ENCODE measurements around the gene ATP6V0B. TPM values are rescaled to one million over a fixed set of nuclear protein-coding genes. Genes with fewer than 3 reads are reported as not detected.

ATP6V0B gene
- 90.7 and 94.1 TPM in 2 replicates for total RNA-seq

DNA sequence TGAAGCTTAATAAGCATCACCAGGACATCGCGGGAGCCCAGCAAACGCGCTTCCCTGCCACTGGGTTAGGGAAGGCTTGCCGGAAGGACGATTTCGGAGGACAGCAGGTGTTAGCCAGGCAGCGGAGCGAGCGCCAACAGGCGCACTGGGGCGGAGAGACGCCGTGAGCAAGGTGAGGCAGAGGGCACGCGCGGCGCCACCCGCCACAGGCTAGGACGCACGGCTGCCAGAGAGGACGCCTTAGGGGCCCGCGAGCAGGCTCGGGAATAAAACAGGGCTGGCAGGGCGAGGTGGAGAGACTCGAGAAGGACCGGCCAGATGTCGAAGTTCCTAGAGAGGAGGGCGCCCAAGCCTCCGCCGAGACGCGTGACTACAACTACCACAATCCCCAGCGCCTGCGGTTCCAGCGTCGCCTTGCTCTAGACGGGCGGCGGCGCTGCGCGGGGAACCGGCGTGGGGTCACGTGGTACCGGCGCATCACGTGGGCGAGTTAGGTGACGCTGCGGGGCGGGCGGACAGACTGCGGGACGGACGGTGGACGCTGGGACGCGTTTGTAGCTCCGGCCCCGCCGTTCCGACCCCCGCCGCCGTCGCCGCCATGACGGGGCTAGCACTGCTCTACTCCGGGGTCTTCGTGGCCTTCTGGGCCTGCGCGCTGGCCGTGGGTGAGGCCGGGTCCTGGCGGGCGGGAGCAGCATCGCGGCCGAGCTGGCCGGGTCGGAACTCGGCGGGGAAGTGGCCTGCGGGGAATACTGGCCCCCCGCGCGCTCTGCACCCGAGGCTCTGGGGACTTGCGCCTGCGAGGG lies at the start of gene ATP6V0B:
Gene ATP6V0B (plus strand): TSS at position 518 of the 806 bp plus-strand sequence. CDS start 81 bp downstream, at position 599.

GRCh38 chr1:43933386-43934100 lies 41.2 kb upstream of the ATP6V0B start, which contains the start of gene ARTN:
TSS of gene ARTN (plus strand) at chr1:43933801. CDS start at chr1:43935657, 1,856 bp downstream.

GRCh38 chr1:43946236-43947060 lies 28.3 kb upstream of the ATP6V0B start, which contains the start of gene IPO13:
TSS of gene IPO13 (plus strand) at chr1:43946950. CDS start at chr1:43947601, 651 bp downstream.

DNA sequence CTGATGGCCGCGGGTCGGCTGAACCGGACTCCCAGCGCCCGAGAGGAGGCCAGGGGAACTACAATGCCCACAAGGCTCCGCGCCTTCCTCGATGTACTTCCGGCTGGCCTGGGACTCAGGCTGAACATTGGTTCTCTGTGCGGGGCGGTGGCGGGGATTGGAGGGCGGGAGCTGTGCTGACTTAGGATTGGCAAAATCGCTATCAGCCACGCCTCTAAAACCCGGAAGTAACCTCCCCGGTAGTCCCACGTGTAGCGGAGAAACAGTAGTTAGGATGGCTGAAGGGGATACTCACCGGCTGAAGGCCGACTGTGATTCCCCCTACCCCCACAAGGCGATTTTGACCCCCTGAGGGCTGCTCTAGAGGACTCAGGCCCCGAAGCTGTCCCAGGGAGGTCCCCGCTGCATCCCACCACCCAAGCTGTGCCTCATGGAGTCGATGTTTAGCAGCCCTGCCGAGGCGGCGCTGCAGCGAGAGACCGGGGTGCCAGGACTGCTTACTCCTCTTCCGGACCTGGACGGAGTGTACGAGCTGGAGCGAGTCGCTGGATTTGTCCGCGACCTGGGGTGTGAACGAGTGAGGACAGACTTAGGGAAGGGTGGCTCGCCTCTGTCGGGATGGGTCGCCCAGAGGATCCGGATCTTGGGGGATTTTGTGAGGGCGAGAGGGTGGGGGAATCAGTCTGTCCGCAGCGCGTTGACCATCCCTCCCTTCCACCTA lies 4.9 kb upstream of the ATP6V0B start, which contains the start of gene DPH2:
Gene DPH2 (plus strand): TSS at position 265 of the 721 bp plus-strand sequence. CDS start 166 bp downstream, at position 431.

DNA sequence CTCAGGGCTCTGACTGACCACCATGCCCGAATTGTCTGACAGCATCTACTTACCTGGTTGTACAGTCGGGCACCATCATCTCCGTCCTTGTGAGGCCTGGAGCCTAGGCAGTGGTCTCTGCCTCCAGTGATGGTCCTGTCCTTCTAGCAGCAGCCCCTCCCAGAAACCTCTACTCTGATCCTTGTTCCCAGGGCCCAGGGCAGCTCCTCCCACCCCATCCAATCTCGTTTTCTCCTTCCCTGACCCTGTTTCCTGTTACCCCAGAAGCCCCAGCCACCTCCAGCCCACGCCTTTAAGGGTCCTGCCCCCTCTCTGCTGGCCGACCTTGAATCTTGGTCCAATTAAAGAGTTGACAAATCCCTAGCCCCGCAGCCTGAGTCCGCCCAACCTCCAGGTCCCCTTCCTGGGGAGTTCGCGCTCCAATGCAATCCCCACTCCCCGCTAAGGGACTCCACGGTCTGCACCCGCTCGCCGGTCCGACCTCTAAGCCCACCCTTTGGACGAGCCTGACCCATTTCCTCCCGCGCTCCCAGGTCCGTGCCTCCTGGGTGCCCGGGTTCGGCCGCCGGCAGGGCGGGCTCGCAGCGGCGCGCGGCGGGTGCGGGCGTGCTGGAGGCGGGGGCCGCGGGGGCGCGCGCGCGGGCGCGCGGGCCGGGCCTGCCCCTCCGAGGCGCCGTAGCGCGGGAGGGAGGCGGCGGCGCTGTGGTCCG lies 3.9 kb downstream of the ATP6V0B start, which contains the start of gene B4GALT2:
Gene B4GALT2 (plus strand): TSS at position 660 of the 710 bp plus-strand sequence. CDS start 1,951 bp downstream, outside the sequence.

DNA sequence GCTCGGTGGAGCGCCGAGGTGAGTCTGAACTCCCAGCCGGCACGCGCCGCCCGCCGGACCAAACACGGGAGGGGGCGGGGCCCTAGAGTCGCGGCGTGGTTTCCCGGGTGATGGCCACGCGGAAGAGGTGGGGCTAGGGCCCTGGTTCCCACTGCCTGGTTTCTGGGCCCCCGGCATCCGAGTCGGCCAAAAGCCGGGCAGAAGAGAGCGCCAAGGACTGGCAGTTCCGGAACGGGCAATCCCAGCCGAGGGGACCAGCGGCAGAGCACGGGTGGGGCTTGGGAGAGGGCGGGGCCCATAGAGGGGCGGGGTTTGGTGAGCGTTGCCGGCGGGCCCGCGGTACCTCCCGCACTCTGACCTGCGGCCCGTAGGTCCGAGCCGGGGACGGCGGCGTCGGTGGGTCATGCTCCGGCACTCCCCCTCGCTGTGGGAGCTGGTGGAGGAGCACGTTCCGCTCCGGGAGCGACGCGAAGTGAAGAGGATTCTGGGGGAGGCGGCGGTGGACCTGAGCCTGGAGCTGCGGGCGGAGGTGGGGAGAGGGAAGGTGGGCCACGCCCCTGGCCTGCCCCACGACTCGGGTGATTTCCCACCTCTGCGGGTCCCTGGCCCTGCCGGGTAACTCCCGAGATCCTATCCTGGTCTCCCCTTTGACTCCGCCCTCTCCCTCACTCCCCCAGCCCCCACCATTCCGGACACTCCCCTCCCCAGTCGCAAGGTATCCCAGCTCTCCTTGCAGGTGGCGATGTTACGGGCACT lies 16.9 kb downstream of the ATP6V0B start, which contains the start of gene CCDC24:
Gene CCDC24 (plus strand): TSS at position 124 of the 756 bp plus-strand sequence. CDS start 280 bp downstream, at position 404.

Other genes starting within 250 kb of the ATP6V0B start
- gene ARTN, start 41.2 kb upstream of the ATP6V0B start, total RNA-seq, result 0.13 TPM in 1 of 2 replicates, not detected in the other
- gene IPO13, start 28.0 kb upstream of the ATP6V0B start, total RNA-seq, result 6.6 and 14.7 TPM in 2 replicates
- gene DPH2, start 5.0 kb upstream of the ATP6V0B start, total RNA-seq, result 13.8 and 23.9 TPM in 2 replicates
- 42.6 and 49.8 TPM in 2 replicates for gene B4GALT2, start 4.2 kb downstream of the ATP6V0B start, total RNA-seq
- 1.5 and 2.4 TPM in 2 replicates for gene CCDC24, start 16.6 kb downstream of the ATP6V0B start, total RNA-seq
- gene SLC6A9, start 56.5 kb downstream of the ATP6V0B start, total RNA-seq, result 0.16 and 0.63 TPM in 2 replicates
- not detected in 2 replicates for gene KLF17, start 143.9 kb downstream of the ATP6V0B start, total RNA-seq
- not detected in 2 replicates for gene KLF18, start 166.7 kb downstream of the ATP6V0B start, total RNA-seq
- gene DMAP1, start 238.5 kb downstream of the ATP6V0B start, total RNA-seq, result 20.1 and 24.1 TPM in 2 replicates